ENCODE data around the gene POLR2B. TPM values are rescaled to one million over a fixed set of nuclear protein-coding genes. Genes with fewer than 3 reads are reported as not detected.

Gene POLR2B
- total and polyA plus RNA-seq, 2 of the 8 experiments (the other 6 are each of a cell fraction or from before 2014, with no cell fraction given) = 59.3 to 115 TPM

DNA sequence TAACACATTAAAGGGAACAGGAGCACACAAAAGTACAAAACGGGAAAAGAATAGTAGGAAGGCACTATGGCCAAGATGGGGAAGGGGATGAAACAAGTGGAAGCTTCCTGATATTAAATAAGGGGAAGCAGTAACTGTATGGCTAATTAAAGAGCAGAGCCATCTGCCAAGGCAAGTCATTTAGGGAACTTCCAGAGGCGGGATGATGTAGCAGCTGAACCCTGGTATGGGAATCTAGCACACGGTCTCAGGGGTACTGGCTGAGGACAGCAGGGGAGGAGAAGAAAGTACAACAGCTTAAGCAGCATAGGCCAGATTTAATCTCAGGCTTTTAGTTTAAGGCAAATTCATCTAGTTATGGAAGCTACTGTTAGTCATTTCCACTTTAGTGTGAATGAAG, 72.4 kb downstream of the POLR2B start:
- H3K79me2 ChIP-seq (ENCODE audit: control insufficient read depth in 1 of 2, insufficient read depth in 2 of 2, low read length in 2 of 2) = no peaks in the 10 kb centered on the region
- H2AFZ ChIP-seq (ENCODE audit: low read length) = no peak overlapping the region
- ChIA-PET POLR2A (ENCODE audit: partially characterized antibody) (no interaction called here), CTCF (ENCODE audit: partially characterized antibody) (interaction anchor here (0.6 to 4.4 kb wide), 2 partner anchors 13 to 1660 kb away, joined by 3 to 26 read pairs; no protein-coding TSS in a partner anchor)
- no peaks in the 10 kb centered on the region for H3K9me3 ChIP-seq (ENCODE audit: insufficient read depth in 2 of 2, low read depth in 1 of 2, low read length in 1 of 2)
- no peaks in the 10 kb centered on the region for H4K20me1 ChIP-seq (replicated peaks in 1 of 2; ENCODE audit: control insufficient read depth in 1 of 2, insufficient read depth in 2 of 2, low read length in 2 of 2)
- peaks cover 2% of the 10 kb centered on the region; the same call in 1 of the 2 replicates for H3K23me2 ChIP-seq (ENCODE audit: low read depth, low read length)
- no peaks in the 10 kb centered on the region for H3K4me1 ChIP-seq (replicated peaks in 1 of 4; ENCODE audit: control insufficient read depth in 3 of 4, insufficient read depth in 4 of 4, low read length in 3 of 4)
- FAIRE-seq = no peak
- TF ChIP-seq CHD2 (IDR thresholded peaks at IDR 0.05; ENCODE audit: low read length) = no peak
- TF ChIP-seq BACH1 (IDR thresholded peaks at IDR 0.05; ENCODE audit: low read length) = no peak
- TF ChIP-seq SP4 (IDR thresholded peaks at IDR 0.05; ENCODE audit: low read length) = no peak
- no peak for TF ChIP-seq RAD21 (IDR thresholded peaks at IDR 0.05 in 1 of 2, conservative IDR thresholded peaks at IDR 0.05 in 1 of 2; ENCODE audit: low read depth in 2 of 2, low read length in 2 of 2)
- TF ChIP-seq RBBP5 (IDR thresholded peaks at IDR 0.05; ENCODE audit: borderline replicate concordance, low read depth, low read length) = no peak
- no peak for TF ChIP-seq KDM5A (IDR thresholded peaks at IDR 0.05; ENCODE audit: low read length)
- no peak overlapping the region for H4K91ac ChIP-seq (replicated peaks; ENCODE audit: insufficient read length, low read length)
- H4K5ac ChIP-seq (ENCODE audit: insufficient read length, low read depth, low read length) = no peak overlapping the region
- H3K27ac ChIP-seq (ENCODE audit: low read depth, low read length) = no peak overlapping the region
- no peaks in the 10 kb centered on the region for H3K79me1 ChIP-seq (ENCODE audit: low read depth, low read length)
- no peak overlapping the region for H2BK120ac ChIP-seq (replicated peaks; ENCODE audit: low read depth, low read length)
- no peak overlapping the region for H2AK5ac ChIP-seq (ENCODE audit: low read depth, low read length)
- H3K18ac ChIP-seq (ENCODE audit: extremely low read depth, low read length) = no peak overlapping the region
- DNase-seq (ENCODE audit: low read depth in 1 of 2, low spot score in 2 of 2) = no peak
- no peak overlapping the region for H2BK15ac ChIP-seq (ENCODE audit: low read length)
- no peaks in the 10 kb centered on the region for H3K36me3 ChIP-seq (ENCODE audit: control insufficient read depth in 2 of 4, insufficient read depth in 4 of 4, low read length in 3 of 4)
- H3K4me2 ChIP-seq (ENCODE audit: insufficient read depth in 1 of 2, low read depth in 2 of 2, low read length in 2 of 2) = no peak overlapping the region
- H2BK20ac ChIP-seq (ENCODE audit: low read length) = no peak overlapping the region
- no peak overlapping the region for H3K14ac ChIP-seq (ENCODE audit: insufficient read length)
- H3K9ac ChIP-seq (replicated peaks in 1 of 4; ENCODE audit: extremely low read depth in 1 of 4, low read depth in 3 of 4, low read length in 3 of 4) = no peak overlapping the region
- H4K8ac ChIP-seq (ENCODE audit: extremely low read depth, insufficient read depth, low read length) = no peak overlapping the region
- no peak overlapping the region for H3K56ac ChIP-seq (replicated peaks; ENCODE audit: insufficient read length, low read depth, low read length)
- H2BK12ac ChIP-seq (ENCODE audit: low read depth, low read length) = no peak overlapping the region
- H3K27me3 ChIP-seq (replicated peaks in 1 of 4; ENCODE audit: control insufficient read depth in 3 of 4, extremely low read depth in 1 of 4, insufficient read depth in 3 of 4, low read length in 3 of 4) = no peaks in the 10 kb centered on the region
- no peak overlapping the region for H3K23ac ChIP-seq (ENCODE audit: insufficient read length)
- no peak overlapping the region for H2BK5ac ChIP-seq (ENCODE audit: low read depth, low read length)
- no peak overlapping the region for H3K4me3 ChIP-seq (ENCODE audit: extremely low read depth in 1 of 4, insufficient read depth in 2 of 4, low read depth in 3 of 4, low read length in 4 of 4)
- 87% methylated on average over 3 of the region's 3 CpGs; no CpG with 5 or more reads in 1 of the 2 experiments for WGBS, 2 experiments (ENCODE audit: extremely low coverage in 1 of 2, insufficient coverage in 1 of 2, insufficient read length in 1 of 2, insufficient replicate concordance in 2 of 2, low coverage in 1 of 2, low lambda C conversion rate in 2 of 2, missing lambda C conversion rate in 1 of 2)
- no peak overlapping the region for H3K4ac ChIP-seq (replicated peaks; ENCODE audit: insufficient read length, low read depth, low read length)
